Activated T-cell treated with anti-CD3 and anti-CD28 coated beads, Interleukin-2, amount 50 U/mL, for 72 hours (primary cell): ENCODE measurements around the gene AKAP1. TPM values are rescaled to one million over a fixed set of nuclear protein-coding genes. Genes with fewer than 3 reads are reported as not detected.

Source experiments
- ATAC-seq, 2 donors: fragments of 150-1000 bp; cut with Tn5 transposase; replicated peaks in 1 of 2; 2 replicates each; pipeline ENCODE4 v1.10.0; 2021; ENCODE audit warnings: moderate library complexity in 2 of 2, mild to moderate bottlenecking in 1 of 2
- DNase-seq, 2 donors: peaks; one replicate each; pipeline ENCODE4 v3.0.0; 2021 to 2022; ENCODE audit warnings: mixed read lengths in 1 of 2
- H3K27ac Mint-ChIP-seq: one replicate; pipeline ENCODE4 v1.8.0; 2022; ENCODE audit warnings: mild to moderate bottlenecking, moderate library complexity, mixed read lengths
- H3K27me3 Mint-ChIP-seq: one replicate; pipeline ENCODE4 v1.8.0; 2022; ENCODE audit warnings: low read depth, mixed read lengths
- H3K36me3 Mint-ChIP-seq, 2 donors: one replicate each; pipeline ENCODE4 v1.8.0; 2022; ENCODE audit warnings: mixed read lengths in 2 of 2, mild to moderate bottlenecking in 1 of 2; ENCODE audit not compliant: insufficient read depth in 2 of 2
- H3K4me1 Mint-ChIP-seq: one replicate; pipeline ENCODE4 v1.8.0; 2022; ENCODE audit warnings: low read depth, mixed read lengths
- H3K4me3 Mint-ChIP-seq, 2 donors: one replicate each; pipeline ENCODE4 v1.8.0; 2022; ENCODE audit warnings: mild to moderate bottlenecking in 2 of 2, mixed read lengths in 2 of 2, moderate library complexity in 2 of 2
- H3K9me3 Mint-ChIP-seq, 2 donors: one replicate each; pipeline ENCODE4 v1.8.0; 2022; ENCODE audit warnings: mixed read lengths in 2 of 2
- total RNA-seq, 2 donors: library from RNA; stranded (reverse); gene quantifications; one replicate each; pipeline ENCODE4 v1.2.3, GENCODE V29; 2022

Gene AKAP1
- total RNA-seq, 2 donors from 2014 or later = 19.6 to 23.1 TPM

DNA sequence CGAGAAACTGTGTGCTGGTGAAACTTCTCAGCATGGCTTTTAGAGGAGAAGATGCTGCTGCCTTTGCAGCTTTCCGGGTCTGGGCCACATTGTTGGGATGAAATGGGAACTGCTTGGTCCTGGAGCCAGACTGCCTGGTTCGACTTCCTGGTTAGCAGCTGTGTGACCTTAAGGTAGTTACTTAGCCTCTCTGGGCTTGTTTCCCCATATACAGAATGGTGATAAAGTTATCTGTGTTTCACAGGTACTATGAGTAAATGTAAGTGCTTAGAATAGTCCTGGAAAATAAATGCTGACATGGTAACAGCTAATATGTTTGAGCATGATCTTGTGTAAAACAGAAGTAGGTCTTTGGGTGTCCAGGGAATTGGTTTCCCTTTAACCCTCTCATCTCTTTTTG, 26.3 kb downstream of the AKAP1 start:
- Mint-ChIP-seq H3K9me3 (no peaks in the 10 kb centered on the region), H3K4me3 (no peak overlapping the region), H3K27ac (no peak overlapping the region), H3K27me3 (no peaks in the 10 kb centered on the region), H3K4me1 (no peaks in the 10 kb centered on the region), H3K36me3 (peaks cover under 1 to 2% of the 10 kb centered on the region in 2 donors)
- no peak for DNase-seq
- no peak for ATAC-seq

DNA sequence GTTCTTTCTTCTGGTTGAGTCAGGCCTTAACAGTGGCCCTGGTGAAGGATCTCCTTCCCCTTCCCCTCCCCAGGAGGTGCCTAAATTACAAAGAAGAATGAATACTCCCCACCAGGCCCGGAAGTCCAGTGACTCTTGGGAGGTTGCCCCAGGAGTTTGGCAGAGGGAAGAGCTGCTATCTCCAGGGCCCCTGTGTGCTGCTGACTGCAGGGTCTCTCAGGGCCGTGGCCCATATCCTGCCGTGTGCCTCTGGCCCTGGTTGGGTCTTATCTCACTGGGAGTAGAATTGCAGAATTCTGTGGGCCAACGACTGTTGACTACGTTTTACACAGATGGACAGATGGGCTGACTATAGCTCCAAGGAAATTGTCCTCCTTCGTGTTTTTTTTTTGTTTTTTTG, 28.0 kb downstream of the AKAP1 start:
- Mint-ChIP-seq H3K9me3 (no peaks in the 10 kb centered on the region), H3K36me3 (peaks cover 2 to 4% of the 10 kb centered on the region in 2 donors), H3K4me3 (no peak overlapping the region), H3K27me3 (no peaks in the 10 kb centered on the region), H3K27ac (no peak overlapping the region), H3K4me1 (no peaks in the 10 kb centered on the region)
- ATAC-seq = no peak
- no peak for DNase-seq

DNA sequence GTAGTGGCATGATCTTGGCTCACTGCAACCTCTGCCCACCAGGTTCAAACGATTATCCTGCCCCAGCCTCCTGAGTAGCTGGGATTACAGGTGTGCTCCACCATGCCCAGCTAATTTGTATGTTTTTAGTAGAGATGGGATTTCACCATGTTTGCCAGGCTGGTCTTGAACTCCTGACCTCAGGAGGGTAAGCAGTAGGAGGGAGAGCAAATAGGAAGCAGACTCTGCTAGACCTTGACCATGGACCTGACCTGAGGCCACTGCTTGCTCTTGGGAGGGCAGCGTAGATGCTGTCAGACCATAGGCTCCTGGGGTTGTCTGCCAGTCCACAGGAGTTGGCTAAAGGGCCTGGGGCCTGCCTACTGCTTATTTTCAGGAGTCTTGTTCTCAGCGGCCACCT, 28.6 kb downstream of the AKAP1 start:
- H3K27me3 Mint-ChIP-seq = no peaks in the 10 kb centered on the region
- ATAC-seq = no peak
- no peaks in the 10 kb centered on the region for H3K4me1 Mint-ChIP-seq
- no peak for DNase-seq
- H3K36me3 Mint-ChIP-seq = peaks cover 2 to 6% of the 10 kb centered on the region in 2 donors
- no peaks in the 10 kb centered on the region for H3K9me3 Mint-ChIP-seq
- no peak overlapping the region for H3K4me3 Mint-ChIP-seq
- H3K27ac Mint-ChIP-seq = no peak overlapping the region

DNA sequence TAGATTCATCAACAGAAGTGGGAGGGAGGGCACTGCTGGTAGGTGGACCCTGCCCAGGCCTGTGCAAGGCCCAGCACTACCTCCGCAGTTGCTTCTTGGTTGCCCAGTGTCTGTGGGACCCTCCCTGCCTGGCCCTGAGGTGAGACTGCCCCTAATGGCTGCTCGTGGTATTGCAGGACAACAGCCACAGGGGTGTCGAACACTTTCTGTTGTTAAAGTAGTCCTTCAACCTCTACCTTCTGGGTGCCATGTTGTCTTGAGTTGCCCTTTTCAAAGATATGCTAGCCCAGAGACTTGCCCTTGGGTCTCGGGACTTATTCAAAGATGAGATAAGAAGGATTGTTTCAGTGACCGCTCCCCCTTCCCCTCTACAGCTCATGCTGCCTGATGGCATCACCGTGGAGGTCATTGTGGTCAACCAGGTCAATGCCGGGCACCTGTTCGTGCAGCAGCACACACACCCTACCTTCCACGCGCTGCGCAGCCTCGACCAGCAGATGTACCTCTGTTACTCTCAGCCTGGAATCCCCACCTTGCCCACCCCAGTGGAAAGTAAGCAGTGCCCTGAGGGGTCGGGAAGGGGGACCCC, 29.1 kb downstream of the AKAP1 start:
- Mint-ChIP-seq H3K4me3 (no peak overlapping the region), H3K27me3 (no peaks in the 10 kb centered on the region), H3K36me3 (peaks cover 2 to 7% of the 10 kb centered on the region in 2 donors), H3K27ac (no peak overlapping the region), H3K9me3 (no peaks in the 10 kb centered on the region), H3K4me1 (no peaks in the 10 kb centered on the region)
- peak; percentile 65 for DNase-seq
- peak; percentile 55 to 58 for ATAC-seq

DNA sequence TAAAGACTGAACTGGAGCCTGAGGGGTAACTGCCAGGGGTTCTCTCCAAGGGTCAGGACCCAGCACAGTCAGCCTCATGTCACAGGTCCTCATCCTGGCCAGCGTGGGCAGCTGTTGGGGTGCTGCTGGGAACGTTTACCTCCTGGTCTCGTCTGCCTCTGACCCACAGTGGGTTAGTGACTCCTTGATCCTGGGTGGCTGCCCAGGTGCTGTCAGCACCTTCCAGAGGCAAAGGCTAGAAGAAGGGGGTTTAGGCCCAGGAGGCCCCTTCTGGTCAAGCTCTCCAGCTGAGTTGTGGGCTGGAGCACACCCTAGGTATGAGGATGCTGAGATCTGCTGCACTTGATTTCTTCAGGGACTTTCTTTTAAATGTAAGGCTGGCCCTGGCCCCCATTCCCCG, 30.3 kb downstream of the AKAP1 start:
- ATAC-seq = no peak
- Mint-ChIP-seq H3K4me1 (no peaks in the 10 kb centered on the region), H3K36me3 (peaks cover 2 to 7% of the 10 kb centered on the region in 2 donors), H3K4me3 (no peak overlapping the region), H3K9me3 (no peaks in the 10 kb centered on the region), H3K27me3 (no peaks in the 10 kb centered on the region), H3K27ac (no peak overlapping the region)
- no peak for DNase-seq

DNA sequence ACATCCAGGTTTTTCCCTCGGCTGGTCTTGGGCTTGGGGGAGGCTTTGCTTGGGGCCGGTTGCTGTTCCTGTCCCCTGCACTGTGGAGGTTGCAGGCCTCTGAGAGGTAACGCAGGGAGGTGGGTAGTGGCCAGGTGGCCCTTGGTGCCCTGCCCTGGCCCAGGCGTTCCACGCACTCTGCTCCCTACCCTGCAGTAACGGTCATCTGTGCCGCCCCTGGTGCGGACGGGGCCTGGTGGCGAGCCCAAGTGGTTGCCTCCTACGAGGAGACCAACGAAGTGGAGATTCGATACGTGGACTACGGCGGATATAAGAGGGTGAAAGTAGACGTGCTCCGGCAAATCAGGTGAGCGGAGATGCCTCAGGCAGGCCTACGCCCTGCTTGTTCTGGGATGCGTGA, 30.9 kb downstream of the AKAP1 start:
- no peaks in the 10 kb centered on the region for H3K4me1 Mint-ChIP-seq
- no peak for DNase-seq
- no peak for ATAC-seq
- H3K9me3 Mint-ChIP-seq = no peaks in the 10 kb centered on the region
- no peak overlapping the region for H3K27ac Mint-ChIP-seq
- H3K27me3 Mint-ChIP-seq = no peaks in the 10 kb centered on the region
- no peak overlapping the region for H3K4me3 Mint-ChIP-seq
- H3K36me3 Mint-ChIP-seq = peaks cover 3 to 7% of the 10 kb centered on the region in 2 donors

DNA sequence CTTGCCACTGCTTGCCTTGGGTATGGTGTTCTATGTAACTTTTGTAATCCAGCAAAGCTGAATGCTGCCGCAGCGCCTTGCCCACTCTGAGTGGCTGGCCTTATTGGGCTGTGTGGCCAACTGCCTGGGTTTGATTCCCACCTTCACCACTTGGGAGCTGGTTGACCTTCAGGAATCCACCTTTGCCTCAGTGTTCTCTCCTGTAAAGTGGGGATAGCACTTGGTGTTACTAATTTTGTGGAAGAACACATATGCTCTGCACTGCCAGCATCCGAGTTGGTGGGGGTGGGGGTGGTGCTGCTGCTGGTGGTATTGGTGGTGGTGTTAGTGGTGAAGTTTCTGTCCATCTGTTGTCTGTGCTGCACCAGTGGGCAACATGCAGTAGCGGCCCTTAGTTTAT, 32.8 kb downstream of the AKAP1 start:
- Mint-ChIP-seq H3K4me1 (no peaks in the 10 kb centered on the region), H3K36me3 (peaks cover 3 to 7% of the 10 kb centered on the region in 2 donors), H3K27ac (no peak overlapping the region), H3K27me3 (no peaks in the 10 kb centered on the region), H3K9me3 (no peaks in the 10 kb centered on the region), H3K4me3 (no peak overlapping the region)
- ATAC-seq (no peak), DNase-seq (no peak)

DNA sequence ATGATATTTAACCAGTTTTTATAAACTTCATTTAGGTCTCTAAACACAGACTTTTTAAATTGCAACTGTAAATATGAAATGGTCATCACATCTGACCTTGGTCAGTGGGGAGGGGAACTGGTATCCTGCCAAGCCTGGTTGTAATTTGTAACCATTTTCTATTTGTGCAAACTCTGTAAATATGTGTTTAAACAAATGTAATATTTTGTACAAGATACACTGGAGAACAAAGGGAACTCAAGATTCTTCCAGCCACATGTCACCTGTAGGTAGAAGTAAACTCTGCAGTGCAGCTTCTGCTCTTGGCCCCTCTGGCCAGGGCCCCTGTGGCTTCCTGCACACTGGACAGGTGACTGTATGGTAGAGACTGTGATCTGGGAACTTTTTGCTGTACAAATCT, 35.8 kb downstream of the AKAP1 start:
- Mint-ChIP-seq H3K4me1 (no peaks in the 10 kb centered on the region), H3K36me3 (peaks cover 4 to 7% of the 10 kb centered on the region in 2 donors), H3K4me3 (no peak overlapping the region), H3K27ac (no peak overlapping the region), H3K27me3 (no peaks in the 10 kb centered on the region), H3K9me3 (no peaks in the 10 kb centered on the region)
- ATAC-seq (no peak), DNase-seq (no peak)

DNA sequence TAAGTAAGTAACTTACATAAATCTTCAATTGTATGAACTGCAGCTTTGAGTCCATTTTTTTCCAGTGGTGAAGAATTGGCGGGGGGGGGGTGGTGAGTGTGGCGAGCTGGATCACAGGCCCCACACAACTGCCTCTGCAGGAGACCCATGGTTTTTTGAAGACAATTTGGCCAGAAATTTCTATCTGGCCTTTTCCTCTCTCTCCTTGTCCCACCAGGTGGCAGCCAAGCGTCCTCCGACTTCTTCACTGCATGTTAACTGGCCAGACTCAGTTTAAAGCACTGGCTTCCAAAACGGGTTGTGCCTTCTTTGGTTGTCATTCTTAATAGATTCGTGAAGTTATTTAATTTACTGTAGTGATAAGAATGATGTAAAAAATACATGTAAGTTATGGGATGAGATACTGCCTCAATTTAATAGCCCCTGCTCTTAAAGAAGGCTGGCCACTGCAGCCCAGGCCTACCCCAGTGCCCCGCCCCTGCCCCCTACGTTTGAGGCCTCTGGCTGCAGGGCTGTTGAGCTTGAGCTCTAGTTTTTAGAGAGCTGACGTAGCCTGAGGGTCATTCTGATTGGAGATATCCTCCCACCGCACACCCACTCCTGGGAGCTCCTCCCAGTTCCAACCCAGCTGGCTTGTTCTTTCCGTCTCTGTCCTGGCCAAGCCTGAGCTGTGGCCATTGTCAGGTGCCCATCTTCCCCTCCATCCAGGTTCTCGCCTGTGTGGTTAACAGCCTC, 36.4 kb downstream of the AKAP1 start:
- H3K36me3 Mint-ChIP-seq = peaks cover 4 to 5% of the 10 kb centered on the region in 2 donors
- DNase-seq = peak in 1 of 2 donors; percentile 11
- H3K4me3 Mint-ChIP-seq = no peak overlapping the region
- no peak for ATAC-seq
- no peaks in the 10 kb centered on the region for H3K27me3 Mint-ChIP-seq
- H3K9me3 Mint-ChIP-seq = no peaks in the 10 kb centered on the region
- H3K4me1 Mint-ChIP-seq = no peaks in the 10 kb centered on the region
- H3K27ac Mint-ChIP-seq = no peak overlapping the region

DNA sequence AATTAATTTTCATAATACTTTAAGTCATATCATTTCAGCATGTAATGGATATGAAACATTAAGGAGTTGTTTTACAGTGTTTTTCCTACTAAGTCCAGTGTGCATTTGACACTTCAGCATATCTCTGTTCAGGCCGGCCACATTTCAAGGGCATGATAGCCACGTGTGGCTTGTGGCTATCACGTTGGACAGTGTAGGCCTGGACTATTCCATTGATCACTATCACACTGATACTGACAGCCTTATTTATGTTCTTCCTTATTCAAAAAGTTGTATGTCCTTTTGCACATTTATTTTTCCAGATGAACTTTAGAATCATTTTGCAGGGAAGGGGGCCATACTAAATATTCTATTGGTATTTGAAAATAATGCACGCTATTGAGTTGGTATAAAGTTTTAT, 39.0 kb downstream of the AKAP1 start:
- H3K36me3 Mint-ChIP-seq = peaks cover 0 to 4% of the 10 kb centered on the region in 2 donors
- no peaks in the 10 kb centered on the region for H3K27me3 Mint-ChIP-seq
- H3K4me3 Mint-ChIP-seq = no peak overlapping the region
- H3K27ac Mint-ChIP-seq = no peak overlapping the region
- H3K4me1 Mint-ChIP-seq = no peaks in the 10 kb centered on the region
- H3K9me3 Mint-ChIP-seq = no peaks in the 10 kb centered on the region
- ATAC-seq (no peak), DNase-seq (no peak)

DNA sequence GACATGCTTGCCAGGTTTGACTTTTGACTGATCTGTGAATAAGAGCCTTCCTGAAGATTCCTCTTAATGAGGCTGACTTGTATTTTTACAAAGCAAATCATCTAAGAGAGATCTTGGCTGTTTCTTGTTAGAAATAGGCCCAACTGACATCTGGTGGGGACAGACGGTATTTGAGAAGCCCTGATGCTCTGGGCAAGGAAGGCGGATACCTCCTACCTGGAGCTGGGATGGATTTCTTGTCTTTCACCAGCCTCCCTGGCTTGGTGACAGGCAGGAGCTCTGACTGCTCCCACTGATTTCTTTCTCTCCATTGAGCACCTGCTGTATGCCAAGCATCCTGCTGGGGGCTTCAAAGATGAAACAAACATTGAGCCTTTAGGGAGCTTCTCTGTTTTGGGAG, 40.4 kb downstream of the AKAP1 start:
- ATAC-seq = no peak
- no peak overlapping the region for H3K27ac Mint-ChIP-seq
- H3K36me3 Mint-ChIP-seq = peaks cover 0 to 4% of the 10 kb centered on the region in 2 donors
- H3K27me3 Mint-ChIP-seq = no peaks in the 10 kb centered on the region
- H3K9me3 Mint-ChIP-seq = no peaks in the 10 kb centered on the region
- H3K4me1 Mint-ChIP-seq = no peaks in the 10 kb centered on the region
- DNase-seq = no peak
- H3K4me3 Mint-ChIP-seq = no peak overlapping the region

DNA sequence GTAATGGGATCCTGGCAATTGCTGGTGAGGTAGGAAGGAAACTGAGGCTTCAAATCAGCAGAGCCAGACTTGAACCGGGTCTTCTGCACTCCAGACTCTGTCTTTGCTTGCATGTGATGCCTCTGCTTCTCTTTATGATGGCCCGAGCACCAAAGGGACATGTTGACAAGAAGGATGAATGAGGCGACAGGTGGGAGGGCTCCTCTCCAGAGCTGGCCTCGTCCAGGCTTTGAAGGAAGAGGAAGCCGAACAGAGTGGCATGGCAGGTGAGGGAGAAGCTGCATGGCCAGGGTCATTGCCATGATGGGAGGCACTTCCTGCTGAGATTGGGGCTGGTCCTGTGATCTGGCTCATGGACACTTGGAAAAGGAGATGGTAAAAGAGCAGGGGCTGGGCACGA, 40.8 kb downstream of the AKAP1 start:
- Mint-ChIP-seq H3K36me3 (peaks cover 0 to 1% of the 10 kb centered on the region in 2 donors), H3K27ac (no peak overlapping the region), H3K4me3 (no peak overlapping the region), H3K27me3 (no peaks in the 10 kb centered on the region), H3K9me3 (no peaks in the 10 kb centered on the region), H3K4me1 (no peaks in the 10 kb centered on the region)
- no peak for DNase-seq
- ATAC-seq = no peak

DNA sequence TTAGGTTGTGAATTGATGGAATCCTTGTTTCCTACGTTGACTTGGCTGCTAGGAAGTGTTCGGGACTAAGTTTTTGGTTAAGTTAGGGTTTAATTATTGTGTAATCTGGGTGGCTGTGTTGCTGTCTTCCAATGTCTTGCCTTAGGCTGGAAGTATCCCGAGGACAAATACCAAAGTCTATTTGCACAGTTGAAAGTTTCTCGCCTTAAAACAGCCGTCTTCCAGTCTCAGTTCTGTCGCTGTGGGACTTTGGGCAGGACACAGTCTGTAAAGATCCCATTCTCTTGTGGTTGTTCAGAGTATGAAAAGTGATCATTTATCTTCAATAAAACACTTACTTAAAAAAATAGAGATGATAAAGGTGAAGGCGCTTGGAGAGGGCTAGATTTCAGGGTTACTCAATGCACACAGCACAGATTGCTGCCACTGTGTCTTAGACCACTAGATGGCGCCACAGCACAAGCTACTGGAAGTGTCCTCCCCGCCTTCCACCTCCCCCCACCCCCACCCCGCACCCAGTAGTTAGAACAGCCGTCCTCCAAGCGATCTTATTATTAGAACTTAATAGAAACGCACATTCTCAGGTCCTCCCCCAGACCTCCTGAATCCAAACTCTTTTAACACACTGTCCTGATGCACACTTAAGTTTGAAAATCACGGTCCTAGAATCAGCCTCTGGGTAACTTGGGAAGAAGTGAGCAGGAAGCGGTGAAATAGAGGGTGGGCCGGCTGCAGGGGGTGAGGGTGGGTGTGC, 45.8 kb downstream of the AKAP1 start:
- Mint-ChIP-seq H3K36me3 (no peaks in the 10 kb centered on the region), H3K4me3 (no peak overlapping the region), H3K9me3 (no peaks in the 10 kb centered on the region), H3K4me1 (peaks cover 6% of the 10 kb centered on the region), H3K27me3 (no peaks in the 10 kb centered on the region), H3K27ac (peak overlapping the region; percentile 58)
- peak; percentile 80 for DNase-seq
- ATAC-seq = peak; percentile 82 to 89
